HG03565 (cell line): Measurements from ENCODE around the gene CIRBP.

Source experiments
- ATAC-seq: cut with Tn5 transposase; IDR thresholded peaks from one replicate; pipeline ENCODE4 v1.9.1; 2021; ENCODE audit warnings: mild to moderate bottlenecking, moderate library complexity; ENCODE audit not compliant: unreplicated experiment

The CIRBP gene

DNA sequence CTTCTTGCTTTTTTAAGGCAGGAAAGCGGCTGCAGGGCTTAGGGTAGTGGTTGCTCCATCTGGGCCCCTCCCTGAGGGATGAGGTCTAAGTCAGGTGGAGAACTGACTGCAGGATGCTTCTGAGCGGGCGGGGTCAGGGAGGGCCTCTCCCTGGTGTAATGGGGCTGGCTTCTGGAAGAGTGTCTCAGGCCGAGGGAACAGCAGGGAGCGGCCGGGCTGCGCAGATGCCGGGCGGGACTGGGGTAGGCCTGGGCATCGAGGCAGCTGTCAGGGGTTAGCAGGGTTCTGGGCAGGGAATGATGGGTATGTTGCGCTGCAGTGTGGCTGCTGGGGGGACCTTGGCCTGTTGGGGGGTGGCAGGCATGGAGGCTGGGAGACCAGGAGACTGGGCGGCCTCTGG, 8.9 kb downstream of the CIRBP start:
- no peak for ATAC-seq

DNA sequence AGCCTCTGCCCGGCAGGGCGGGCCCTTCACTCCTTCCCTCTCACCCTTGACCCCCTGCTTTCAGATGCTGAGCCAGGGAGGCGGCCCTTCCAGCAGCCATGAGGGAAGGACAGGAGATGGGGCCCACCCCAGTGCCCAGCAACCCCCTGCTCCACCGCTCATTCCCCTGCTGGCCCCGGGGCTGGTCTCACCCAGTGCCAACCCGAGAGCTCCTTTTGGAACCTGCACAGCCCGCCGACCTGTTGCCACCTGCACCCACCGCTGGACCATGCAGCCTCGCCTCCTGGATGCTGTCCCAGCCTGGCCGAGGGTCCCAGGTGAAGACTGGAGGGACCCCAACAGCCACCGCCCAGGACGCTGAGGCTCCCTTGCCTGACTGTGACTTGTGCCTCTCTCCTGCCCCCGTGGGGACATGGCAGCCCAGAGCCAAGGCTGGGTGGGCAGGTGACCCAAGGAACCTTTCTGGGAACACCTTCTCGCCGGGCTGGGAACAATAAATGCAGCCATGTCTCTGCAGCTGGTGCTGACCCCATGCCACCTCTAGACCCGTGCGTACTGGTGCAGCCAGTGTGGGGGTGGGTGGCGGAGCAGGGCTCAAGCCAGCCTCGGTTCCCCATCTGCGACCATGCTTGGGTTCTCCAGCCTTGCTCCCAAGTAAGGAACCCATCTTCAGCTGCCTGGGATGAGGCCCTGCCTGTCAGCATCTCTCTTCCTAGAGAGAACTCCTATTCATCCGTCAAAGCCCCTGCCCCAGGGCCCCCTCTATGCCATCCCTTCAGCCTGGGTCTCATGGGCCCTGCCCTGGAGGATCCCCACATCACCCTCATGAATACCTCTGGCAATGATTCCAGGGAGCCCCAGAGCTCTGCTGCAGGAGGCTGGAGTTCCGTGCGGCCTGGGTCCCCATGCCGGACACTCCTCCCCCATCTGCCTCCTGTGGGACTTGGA, 9.9 kb downstream of the CIRBP start:
- no peak for ATAC-seq

- ATAC-seq: no peak
Observed at GRCh38 chr19:1279782-1280341, 10.7 kb downstream of the CIRBP start.

DNA sequence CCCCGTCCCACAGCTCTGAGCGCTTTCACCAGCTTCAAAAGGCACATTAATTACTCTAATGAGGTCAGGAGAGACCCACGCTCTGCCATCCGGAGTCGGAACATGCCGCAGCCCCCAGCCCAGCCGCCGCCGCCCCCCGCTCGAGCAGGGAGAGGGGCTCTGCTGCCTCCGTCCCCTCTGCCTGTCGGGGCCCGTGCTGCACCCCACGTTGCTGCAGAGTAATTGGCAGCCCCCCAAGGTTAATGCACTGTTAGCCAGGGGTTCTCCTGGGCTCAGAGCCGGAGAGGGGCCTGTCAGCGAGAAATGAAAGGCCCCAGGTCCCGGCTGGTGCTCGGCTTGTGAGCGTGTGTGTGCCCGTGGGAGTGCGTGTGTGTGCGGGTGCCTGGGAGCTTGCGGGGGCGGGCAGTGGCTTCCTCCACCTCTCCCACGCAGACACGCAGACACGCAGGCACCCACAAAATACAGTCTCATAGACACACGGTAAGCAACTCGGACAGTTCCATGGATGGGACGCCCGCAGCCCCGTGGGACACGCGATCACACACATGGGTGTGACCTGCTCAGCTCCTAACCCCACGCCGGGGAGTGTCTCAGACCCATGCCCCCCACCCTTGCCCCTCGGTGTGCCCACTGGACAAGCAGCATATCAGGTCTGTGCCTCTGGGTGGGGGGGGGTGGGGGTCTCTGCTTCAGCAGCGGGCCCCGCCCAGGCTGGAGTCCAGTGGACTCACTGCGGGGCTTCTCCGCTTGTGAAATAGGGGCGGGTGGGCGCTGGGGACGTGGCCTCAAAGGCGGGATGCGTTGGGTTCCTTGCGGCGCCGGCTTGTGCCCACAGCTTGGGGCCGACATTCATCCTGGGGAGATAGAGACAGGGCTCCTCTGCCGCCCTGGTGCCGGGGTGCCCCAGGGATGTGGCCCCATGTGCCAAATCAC, 11.8 kb downstream of the CIRBP start:
- ATAC-seq: no peak

DNA sequence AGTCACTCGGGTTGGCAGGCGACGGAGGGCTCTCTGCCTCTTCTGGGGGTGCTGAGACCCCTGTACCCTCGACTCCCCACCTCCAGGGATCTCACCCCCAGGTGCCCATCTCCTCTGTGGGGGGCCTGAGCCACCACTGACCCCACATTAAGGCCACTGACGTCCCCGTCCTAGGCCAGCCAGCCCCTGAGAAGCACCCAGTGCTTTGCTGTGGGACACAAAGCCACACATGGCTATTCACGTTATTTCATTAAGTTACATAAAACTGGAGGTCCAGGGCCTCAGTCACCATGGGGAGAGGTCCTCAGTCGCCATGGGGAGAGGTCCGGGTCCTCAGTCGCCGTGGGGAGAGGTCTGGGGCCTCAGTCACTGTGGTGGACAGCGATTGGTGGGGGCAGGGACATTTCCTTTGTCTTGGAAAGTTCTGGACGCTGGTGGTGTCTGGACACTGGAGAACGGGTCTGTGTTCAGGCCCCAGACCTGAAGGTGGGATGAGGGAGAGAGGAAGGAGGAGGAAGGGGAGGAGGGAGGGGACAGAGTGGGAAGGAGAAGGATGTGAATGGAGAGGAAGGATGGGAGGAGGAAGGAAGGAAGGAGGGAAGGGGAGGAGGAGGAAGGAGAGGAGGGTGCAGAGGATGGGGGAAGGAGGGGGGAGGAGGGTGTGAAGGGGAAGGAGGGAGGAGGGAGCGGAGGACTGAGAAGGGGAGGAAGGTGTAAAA, 12.6 kb downstream of the CIRBP start:
- ATAC-seq: no peak

DNA sequence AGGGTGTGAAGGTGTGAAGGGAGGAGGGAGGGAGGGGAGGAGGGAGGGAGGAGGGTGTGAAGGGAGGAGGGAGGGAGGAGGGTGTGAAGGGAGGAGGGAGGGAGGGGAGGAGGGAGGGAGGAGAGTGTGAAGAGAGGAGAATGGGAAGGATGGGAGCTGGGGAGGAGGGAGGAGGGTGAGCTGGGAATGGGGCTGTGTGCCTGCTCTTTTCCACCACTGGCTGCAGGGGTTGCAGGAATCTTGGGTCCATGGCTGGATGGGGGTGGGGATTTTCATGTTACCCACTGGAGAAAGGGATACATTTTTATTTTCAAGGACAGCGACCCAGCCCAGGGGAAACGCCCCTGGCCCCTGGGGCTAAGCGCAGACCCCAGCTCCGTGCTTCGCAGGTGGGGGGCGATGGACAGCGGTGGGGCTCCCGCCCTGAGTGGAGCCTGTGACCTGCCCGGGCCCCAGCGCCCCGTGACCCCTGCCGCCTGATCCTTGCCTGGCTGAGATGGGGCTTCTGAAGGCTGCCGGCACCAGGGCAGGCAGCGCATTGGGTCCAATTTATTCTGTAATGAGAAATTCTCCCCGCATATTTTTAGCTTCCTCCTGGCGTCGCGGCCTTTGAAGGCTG, 13.6 kb downstream of the CIRBP start:
- ATAC-seq: no peak

DNA sequence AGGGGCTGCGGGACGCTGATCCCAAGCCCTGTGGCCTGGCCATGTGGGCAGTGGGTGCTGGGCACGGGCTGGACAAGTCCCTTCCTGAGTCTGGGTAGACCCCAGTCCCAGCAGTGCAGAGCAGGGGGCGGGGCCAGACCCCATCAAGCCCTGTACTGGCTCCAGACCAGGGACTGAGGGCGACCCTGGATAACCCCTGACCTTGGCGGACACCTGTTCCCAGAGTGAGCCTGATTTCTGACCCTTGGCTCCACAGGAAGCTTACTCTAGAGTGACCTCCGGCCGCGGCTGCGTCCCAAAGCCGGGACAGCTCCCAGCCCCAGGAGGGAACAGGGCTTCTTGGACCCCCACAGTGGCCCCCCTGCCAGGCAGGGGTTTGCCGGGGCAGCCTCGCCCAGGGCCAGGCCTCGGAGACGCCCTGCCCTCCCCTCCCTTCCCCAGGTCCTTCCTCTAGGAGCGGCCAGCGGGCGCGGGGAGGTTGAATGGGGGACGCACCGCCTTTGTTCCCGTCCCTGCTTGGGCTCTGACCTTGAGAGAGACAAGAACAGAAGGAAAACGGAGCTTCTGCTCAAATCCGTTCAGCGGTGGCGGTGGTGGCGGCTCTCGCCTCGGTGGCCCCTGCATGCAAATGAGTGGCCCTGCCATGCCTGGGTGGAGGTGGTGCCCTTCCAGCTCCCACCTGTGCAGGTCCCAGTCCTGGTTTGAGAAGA, 14.2 kb downstream of the CIRBP start:
- ATAC-seq: no peak

DNA sequence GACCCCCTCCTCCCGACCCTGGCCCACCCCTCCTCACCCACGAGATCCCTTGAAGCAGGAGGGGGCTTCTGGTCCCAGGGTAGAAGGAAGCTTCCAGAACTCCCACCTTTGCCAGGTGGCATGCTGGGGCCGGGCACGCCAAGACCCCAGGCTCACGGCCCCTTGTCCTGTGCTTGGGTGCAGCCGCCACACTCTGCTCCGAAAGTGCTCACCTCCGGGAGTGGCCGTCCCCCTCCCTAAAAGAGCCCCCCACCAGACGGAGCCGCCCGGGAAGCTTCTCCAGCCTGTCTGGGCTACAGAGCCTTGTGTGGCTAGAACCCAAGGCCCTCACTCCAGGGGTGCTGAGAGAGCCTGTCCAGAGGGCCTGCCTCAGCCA, 14.8 kb downstream of the CIRBP start:
- no peak for ATAC-seq

DNA sequence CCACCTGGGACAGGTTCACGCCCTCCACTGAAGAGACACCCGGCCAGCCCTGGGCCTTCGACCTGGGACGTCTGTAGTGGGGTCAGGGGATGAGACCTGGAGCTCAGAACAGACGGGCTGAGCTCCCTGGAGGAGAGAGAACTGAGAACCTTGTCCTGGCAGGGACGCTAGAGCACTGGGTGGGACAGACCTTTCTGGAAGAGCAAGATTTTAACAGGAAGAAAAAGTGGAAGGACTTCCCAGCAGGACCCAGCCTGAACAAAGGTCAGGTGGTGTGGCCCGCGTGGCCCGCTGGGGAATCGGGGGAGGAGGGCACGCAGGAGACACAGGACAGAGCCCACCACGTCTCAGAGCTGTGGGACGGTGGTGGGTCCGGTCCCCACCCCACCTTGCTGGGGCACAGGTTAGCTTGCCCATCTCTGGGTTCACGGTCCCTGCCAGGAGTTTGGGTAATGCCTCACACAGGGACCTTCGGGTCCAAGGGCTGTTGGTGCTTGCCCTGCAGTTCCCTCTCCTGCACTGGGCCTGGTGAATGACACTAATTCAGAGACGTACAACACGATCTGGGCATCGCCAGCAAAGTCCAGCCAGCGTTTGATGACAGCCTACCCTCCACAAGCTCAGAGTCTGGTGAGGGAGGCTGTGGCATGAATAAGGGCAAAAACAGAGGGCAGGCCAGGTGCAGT, 15.3 kb downstream of the CIRBP start:
- no peak for ATAC-seq

DNA sequence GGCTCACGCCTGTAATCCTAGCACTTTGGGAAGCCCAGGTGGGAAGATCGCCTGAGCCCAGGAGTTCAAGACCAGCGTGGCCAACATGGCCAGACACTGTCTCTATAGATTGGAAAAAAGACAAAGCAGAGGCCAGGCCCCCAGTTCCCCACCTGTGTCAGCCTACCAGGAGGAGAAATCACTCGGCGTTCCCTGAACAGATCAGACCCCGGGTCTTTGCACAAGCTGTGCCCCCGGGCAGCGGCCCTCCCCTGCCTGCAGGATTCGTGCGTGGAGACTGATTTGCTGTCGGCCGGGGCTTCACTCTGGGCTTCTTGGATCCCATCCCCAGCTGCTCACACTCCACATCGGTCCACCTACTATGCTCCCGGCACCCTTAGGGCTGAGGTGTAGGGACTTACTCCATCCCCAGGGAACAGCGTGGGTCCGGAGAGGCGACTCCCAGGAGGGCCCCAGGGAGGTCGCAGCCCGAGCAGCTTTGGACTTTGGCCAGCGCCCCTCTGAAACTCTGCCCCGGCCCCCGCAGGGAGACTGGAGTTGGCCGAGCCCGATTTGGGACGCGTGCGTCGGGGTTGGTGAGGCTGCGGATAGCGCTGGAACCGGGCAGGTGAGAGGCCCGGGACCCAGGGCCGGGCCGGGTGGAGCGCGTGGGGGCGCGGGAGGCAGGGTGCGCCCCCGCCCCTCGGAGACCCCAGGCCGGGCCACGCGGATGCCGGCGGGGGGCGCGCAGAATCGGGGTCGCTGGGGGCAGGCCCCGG, 16.0 kb downstream of the CIRBP start:
- ATAC-seq: no peak

DNA sequence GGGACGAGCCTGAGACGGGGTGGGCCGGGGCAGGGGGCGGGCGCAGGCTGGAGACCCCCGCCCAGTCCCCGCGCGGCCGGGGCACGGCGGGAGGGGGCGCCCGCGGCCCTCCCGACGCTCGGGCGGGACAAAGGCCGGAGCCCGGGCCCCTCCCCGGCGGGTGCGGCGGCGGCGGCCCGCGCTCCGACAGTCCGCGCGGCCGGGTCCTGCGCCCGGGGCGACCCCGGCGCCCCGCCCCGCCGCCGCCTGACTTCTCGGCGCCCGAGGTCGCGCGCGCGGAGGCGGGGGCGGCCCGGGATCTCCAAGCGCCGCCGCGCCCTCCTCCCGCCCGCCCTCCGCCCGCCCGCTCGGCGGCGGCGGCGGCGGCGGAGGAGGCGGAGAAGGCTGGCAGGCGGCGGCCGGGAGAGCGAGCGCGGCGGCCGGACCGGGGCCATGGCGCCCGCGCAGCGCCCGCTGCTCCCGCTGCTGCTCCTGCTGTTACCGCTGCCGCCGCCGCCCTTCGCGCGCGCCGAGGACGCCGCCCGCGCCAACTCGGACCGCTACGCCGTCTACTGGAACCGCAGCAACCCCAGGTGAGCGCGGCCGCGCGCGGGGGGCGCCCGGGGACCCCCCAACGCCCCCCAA, 16.7 kb downstream of the CIRBP start, which contains the start of gene EFNA2:
Gene EFNA2, plus strand, starts transcription at position 137 of the 624 bp plus-strand sequence. Its CDS starts 296 bp downstream, at position 433.
- no peak for ATAC-seq

GRCh38 chr19:1286487-1287353, 17.6 kb downstream of the CIRBP start:
- no peak for ATAC-seq

DNA sequence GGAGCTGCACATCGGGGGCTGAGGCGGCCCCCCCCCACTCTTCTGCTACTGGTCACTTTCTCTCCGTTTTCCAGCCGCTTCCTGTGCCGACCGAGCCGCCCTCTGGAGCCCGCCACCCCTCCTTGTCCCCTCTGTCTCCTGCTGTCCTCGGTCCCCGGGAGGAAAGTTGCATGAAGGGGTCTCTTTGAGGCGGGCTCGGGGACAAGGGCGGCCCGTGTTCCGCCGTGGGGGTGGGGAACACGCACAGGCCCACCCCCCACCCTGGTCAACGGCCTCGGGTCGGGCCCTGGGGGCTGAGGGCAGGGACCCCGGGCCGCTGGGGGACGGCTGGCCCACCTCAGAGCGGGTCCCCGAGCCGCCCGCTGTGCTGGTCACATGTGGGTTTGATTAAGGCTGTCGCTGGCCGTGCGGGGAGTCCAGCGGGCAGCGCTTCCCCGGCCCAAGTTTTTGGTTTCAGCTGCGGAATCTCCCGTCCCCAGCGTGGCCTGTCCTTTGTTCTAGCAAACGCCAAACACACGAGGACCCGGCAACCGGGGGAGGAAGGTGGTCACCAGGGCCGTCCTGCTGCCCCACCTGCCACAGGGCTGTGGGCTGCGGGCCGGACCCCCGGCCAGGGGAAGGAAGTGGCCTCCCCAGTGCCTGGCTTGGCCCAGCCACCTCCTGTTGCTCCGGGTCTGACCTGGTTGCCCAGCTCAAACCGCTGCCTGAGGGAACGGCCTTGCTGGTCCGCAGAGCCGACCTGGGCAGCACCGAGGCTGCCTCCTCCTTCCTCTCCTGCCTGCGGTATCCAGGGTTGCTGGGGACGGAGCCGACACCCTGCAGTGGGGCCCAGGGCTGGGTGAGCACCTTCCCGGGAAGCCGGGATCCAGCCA, 18.5 kb downstream of the CIRBP start:
- no peak for ATAC-seq

DNA sequence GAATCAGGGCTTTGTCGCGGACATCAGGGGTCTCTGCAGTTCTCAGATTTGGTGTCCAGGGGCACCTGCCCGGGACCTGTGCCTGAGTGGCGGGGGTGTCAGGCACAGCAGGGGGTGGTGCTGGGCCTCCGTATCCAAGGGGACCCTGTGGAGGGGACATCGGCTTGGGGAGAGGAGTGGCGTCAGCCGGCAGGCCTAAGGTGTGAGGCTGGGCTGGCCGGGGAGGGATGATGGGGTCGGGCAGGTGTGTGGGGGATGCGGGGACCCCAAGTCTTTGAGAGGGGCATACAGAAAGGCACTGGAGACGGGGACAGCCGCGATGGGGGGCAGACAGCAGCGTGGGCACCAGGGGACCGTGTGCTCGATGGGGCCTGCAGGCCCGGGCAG, 19.1 kb downstream of the CIRBP start:
- ATAC-seq: no peak

- no peak for ATAC-seq
Observed at GRCh38 chr19:1288833-1289685, 19.9 kb downstream of the CIRBP start.
